HG03342 (cell line): ENCODE results near the gene CCDC82.

Source experiments
- ATAC-seq: cut with Tn5 transposase; IDR thresholded peaks from one replicate; pipeline ENCODE4 v1.9.1; 2021; ENCODE audit warnings: mild to moderate bottlenecking, moderate library complexity; ENCODE audit not compliant: unreplicated experiment

The CCDC82 gene

GRCh38 chr11:96365493-96365892 lies 24.2 kb downstream of the CCDC82 start:
- no peak for ATAC-seq

DNA sequence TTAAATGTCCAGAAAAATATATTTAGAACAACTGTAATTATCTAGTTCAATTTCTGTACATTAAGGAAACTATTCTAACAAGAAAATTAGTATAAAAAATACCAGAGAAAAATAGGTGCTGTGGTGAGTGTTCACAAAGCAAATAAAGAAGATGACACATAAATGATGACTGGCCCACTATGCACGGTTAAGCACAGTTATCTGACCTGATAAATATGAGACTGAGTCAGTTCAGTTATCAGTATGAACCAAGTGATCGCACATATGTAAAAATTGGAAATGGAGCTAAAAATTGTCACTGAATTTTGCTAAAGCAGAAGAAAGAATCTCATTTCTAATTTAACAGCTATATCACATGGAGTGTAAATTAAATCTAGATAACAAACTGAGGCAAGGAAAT lies 27.9 kb downstream of the CCDC82 start:
- no peak for ATAC-seq

- no peak for ATAC-seq
Measured at GRCh38 chr11:96358321-96358720, 31.4 kb downstream of the CCDC82 start.

DNA sequence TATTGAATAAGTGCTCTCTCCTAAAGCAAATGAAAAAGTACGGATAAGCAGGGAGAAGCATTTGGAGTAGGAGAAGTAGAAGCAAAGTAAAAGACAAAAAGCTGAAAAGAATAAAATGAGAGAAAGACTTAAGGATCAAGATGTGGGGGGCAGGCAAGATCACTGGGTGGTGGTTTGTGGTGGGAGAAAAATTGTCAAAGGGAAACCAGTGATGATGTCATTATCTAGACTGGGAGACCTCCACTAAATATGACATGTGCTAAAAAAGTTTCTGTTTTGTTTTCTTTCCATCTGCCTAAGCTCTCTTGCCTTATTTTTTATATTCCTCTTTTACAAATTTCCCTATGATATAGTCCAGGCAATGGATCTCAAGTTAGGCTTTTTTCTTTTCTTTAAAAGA lies 31.9 kb downstream of the CCDC82 start:
- peak; percentile 58 for ATAC-seq

GRCh38 chr11:96356848-96357247 lies 32.9 kb downstream of the CCDC82 start:
- ATAC-seq: no peak

DNA sequence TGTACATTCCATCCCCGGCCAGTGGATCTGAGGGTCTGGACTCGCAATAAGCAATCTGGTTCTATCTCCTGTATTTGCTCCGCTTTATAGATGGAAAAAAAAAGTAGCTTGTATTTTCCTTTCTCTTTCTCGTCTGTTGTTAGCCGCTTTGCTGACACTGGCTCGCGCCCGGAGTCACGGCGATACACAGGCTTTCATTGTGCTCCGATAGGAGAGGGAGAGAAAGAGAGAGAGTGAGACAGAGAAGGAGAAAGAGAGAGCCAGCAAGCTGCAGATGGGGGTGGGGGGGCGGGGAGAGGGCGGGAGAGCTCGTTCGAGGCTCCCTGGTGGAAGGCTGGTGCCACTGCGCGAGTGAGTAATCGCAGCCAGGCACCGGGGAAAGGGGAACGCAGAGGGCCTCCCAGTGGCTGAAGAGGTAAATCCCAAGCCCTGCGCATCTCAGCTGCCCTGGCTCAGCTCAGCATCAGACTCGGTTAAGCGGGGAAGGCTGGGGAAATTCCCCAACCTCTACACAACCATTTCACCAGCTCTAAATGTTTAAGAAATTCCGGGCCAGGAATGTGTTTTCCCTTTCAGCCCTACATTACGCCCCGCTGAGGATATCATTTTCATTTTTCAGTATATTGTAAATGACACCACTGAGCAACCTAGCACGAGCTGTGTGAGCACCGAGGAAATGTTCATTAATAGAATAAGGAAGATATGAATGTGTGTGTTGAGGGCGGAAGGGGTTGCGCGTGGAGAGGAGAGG lies 46.6 kb downstream of the CCDC82 start, which contains the start of gene MAML2:
Gene MAML2 (minus strand): TSS at position 235 of the 751 bp plus-strand sequence. CDS start 1,300 bp downstream, outside the sequence.
- ATAC-seq: peak; percentile 81

- ATAC-seq: no peak
Measured at GRCh38 chr11:96342014-96342960, 47.4 kb downstream of the CCDC82 start.

- peak; percentile 37 for ATAC-seq
Measured at GRCh38 chr11:96341211-96342013, 48.3 kb downstream of the CCDC82 start.

DNA sequence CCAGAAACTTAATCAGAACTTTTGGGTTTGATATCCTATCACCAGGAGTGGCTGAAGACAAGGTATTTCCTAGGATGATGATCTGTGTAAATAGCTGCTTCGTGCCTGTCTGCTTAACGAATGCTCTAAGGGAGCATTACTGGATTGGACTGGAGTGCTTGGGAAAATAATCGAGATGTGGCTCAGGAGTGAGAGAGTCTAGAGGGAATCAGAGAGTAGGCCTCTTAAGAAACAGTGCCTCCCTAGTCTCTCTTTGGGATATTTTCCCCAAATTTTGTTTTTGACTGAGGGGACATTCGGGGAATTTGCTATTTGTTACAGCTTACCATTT lies 49.2 kb downstream of the CCDC82 start:
- no peak for ATAC-seq

GRCh38 chr11:96339706-96340554 lies 49.8 kb downstream of the CCDC82 start:
- ATAC-seq: no peak

DNA sequence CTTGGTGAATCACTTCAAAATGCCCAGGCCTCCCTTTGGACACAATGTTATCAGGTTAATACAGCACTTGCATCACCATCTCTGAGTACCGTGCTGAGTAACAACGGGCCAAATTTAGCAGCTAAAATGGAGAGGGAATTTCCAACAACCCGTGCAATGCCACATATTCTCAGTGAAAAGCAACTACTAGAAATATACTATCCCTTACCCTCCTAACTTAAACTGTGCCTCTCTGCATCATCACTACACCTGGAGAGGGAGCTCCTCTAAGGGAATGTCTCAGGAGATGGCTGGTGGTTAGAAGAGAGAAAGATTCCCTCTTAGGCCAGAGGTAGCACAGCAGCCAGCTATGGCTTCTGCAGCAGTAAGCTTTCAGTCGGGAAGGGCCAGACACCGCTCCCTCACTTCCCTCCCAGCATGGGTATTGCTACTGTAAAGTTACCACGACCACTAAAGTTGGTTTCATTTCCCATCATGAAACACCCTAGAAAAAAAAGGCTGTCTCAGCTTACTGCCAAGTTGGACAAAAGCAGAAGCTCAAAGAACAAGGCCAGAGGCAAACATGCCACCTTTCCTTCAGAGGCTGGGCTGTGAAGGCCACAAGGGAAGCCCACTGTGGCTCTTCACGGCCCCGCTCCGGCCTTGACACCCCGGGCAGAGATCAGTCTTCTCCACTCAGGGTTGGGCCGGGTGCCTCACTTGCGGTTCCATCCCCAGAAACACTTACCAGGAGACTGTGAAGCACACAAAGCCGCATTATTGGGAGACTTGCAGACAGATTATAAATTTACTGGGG lies 50.6 kb downstream of the CCDC82 start:
- ATAC-seq: peak; percentile 41

DNA sequence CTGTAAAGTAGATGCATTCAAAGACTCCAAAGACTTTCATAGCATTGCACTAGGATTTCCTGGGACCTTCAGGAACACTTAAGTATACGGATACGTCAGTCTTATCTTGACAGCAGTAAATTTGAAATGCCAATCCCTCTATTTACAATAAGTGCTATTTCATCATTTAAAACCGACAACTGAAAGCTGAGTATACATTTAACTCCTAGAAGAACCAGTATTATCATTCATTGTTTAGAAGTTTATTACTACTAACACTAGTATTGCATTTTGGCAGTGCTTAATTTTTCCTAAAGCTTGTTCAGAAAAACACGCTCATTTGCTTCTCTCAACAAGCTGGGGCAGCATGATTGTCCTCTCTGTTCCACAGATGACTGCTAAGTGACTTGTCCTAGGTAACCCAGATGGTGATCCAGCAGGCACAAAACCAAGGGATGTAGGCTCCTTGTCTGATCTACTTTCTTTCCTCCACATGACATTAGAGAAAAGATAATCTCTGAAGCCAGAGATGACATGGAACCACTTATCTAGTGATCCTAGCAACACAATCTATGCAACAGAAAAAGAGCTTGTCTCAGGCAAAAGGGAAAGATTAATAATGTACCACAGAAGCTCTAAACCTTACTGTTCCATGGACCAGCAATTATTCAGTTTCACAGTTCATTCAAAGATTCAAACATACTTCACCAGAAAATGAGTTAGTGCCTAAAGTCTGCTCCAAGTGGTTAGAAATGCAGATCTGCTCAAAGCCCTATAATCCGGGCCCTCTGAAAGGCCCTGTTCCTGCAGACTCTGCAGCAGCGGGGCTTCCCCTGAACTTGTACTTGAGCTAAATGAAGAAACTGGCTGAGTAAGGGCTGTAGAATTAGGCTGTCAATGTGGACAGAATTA lies 51.9 kb downstream of the CCDC82 start:
- peak; percentile 30 for ATAC-seq

DNA sequence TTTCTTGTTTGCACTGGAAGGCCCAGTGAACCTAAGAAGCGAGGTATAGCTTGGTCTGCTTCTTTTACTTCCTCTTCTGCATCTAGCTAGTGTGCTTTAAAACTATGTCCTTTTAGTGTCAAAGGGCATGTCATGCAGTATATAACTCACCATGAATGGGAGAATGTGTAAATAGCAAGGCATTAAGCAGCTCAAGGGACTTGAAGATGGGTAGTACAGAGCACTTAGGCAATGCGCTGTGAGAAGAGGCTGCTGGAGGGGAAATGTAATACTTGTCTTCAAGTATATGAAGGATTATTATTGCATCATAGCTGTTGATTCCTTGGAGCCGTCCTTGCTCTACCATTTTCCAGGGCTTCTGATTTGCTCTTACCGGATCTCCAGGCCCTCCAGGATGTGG lies 54.3 kb downstream of the CCDC82 start:
- ATAC-seq: no peak

- ATAC-seq: no peak
Measured at GRCh38 chr11:96334219-96334618, 55.5 kb downstream of the CCDC82 start.

DNA sequence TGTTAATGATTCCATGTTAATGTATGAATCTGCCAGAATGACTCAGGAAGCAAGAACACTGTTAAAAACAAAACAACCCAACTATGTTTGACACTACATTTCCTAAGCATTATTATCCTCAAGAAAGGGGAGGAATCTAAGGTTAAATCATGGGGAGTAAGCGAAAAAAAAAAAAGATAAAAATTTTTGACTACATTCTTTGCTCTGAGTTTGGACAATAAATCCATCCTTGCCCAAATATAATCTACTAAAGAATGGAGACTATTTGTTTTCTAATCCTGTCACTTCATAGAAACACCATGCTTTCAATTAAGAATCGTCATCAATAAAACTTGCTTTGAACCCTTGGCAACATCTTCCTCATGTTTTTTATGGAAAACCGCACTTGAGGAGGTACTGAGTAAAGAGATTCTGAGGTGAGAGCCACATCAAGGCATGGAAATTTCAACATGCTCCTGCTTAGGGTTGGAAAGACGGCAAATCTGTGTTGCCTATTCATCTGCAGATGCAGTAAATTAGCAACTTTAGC lies 56.5 kb downstream of the CCDC82 start:
- ATAC-seq: no peak

- ATAC-seq: no peak
Measured at GRCh38 chr11:96332126-96332771, 57.5 kb downstream of the CCDC82 start.

DNA sequence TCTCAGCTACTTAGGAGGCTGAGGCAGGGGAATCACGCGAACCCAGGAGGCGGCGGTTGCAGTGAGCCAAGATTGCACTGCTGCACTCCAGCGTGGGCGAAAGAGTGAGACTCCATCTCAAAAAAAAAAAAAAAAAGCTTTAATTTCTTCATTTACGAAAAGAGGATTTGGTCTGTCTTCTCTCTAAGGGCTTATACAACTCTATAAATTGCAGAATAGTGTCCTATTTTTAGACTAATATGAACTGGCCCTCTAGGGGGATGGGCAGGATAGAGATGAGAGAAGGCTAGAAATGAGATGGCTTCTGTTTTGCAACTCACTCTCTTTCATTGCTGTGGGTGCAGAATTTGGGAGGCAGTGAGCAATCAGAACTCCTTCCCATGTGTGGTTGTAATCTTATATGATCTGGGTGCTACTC lies 58.0 kb downstream of the CCDC82 start:
- ATAC-seq: no peak

DNA sequence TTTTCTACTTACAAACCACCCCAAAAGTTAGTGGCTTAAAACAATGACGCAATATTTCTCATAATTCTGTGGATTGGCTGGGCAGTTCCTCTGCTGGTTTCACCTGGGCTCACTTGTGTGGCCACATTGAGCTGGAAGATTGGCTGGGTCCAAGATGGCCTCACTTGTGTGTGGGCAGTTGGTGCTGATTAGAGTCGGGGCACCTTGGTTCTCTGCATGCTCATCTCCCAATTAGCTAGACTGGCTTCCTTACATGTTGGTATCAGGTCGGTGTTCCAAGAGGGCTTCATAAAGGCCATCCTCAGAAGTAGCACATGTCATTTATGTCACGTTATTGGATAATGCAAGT lies 59.2 kb downstream of the CCDC82 start:
- ATAC-seq: no peak
